ENCODE data around the gene TTC9C.
"Not testable (repeated sequence)": the region's sequence is repeated elsewhere in the genome, so short reads cannot be mapped to it uniquely, and the experiment has no call there.

DNA sequence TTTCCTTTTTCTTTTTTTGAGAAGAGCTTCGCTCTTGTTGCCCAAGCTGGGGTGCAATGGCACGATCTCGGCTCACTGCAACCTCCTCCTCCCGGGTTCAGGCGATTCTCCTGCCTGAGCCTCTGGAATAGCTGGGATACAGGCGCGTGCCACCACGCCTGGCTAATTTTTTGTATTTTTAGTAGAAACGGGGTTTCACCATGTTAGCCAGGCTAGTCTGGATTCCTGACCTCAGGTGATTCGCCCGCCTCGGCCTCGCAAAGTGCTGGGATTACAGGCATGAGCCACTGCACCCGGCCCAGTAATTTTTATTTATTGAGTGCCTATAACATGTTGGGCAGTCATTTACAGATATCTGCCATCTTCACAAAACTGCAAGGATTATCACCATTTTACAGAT is 1.8 kb downstream of the TTC9C start:
- not testable (repeated sequence) for TF ChIP-seq POLR2A (IDR thresholded peaks at IDR 0.05; ENCODE audit: low read depth, low read length); POLR2AphosphoS5 (IDR thresholded peaks at IDR 0.05; ENCODE audit: insufficient read depth, low read depth, low read length); JUN (IDR thresholded peaks at IDR 0.05; ENCODE audit: borderline replicate concordance, insufficient read depth, insufficient read length, low read depth); EZH2 (IDR thresholded peaks at IDR 0.05; ENCODE audit: borderline replicate concordance, low read depth, low read length, severe bottlenecking); MYC (IDR thresholded peaks at IDR 0.05; ENCODE audit: low read depth, low read length); FOS (IDR thresholded peaks at IDR 0.05; ENCODE audit: borderline replicate concordance, insufficient read depth, low read length)
- TF ChIP-seq, protein P1, sequence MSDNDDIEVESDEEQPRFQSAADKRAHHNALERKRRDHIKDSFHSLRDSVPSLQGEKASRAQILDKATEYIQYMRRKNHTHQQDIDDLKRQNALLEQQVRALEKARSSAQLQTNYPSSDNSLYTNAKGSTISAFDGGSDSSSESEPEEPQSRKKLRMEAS (IDR thresholded peaks at IDR 0.05; ENCODE audit: insufficient read depth, insufficient read length): not testable (repeated sequence)
- TF ChIP-seq, protein P2, sequence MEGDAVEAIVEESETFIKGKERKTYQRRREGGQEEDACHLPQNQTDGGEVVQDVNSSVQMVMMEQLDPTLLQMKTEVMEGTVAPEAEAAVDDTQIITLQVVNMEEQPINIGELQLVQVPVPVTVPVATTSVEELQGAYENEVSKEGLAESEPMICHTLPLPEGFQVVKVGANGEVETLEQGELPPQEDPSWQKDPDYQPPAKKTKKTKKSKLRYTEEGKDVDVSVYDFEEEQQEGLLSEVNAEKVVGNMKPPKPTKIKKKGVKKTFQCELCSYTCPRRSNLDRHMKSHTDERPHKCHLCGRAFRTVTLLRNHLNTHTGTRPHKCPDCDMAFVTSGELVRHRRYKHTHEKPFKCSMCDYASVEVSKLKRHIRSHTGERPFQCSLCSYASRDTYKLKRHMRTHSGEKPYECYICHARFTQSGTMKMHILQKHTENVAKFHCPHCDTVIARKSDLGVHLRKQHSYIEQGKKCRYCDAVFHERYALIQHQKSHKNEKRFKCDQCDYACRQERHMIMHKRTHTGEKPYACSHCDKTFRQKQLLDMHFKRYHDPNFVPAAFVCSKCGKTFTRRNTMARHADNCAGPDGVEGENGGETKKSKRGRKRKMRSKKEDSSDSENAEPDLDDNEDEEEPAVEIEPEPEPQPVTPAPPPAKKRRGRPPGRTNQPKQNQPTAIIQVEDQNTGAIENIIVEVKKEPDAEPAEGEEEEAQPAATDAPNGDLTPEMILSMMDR (IDR thresholded peaks at IDR 0.05; ENCODE audit: extremely low read depth in 1 of 2, insufficient read depth in 1 of 2, low read depth in 1 of 2, low read length in 2 of 2): not testable (repeated sequence)
